HL-60 (cell line): ENCODE data around the gene ADGRL2.

Source experiments
- GABPA ChIP-seq: IDR thresholded peaks from 2 replicates; pipeline ENCODE4 v1.6.1; 2012; ENCODE audit warnings: low read depth
- POLR2AphosphoS5 ChIP-seq: IDR thresholded peaks from 2 replicates; pipeline ENCODE4 v1.6.1; 2012; ENCODE audit warnings: low read depth
- SPI1 ChIP-seq: IDR thresholded peaks from 2 replicates; pipeline ENCODE4 v1.6.1; 2012; ENCODE audit warnings: low read depth, mild to moderate bottlenecking, borderline replicate concordance
- TF ChIP-seq, protein P1 (sequence below): IDR thresholded peaks from one replicate; pipeline ENCODE4 v1.5.1; 2011; ENCODE audit warnings: low read length, control low read depth, inconsistent platforms; ENCODE audit not compliant: insufficient read depth
- TF ChIP-seq, protein P2 (sequence below): IDR thresholded peaks from 2 replicates; pipeline ENCODE4 v1.6.1; 2012; ENCODE audit warnings: low read depth; ENCODE audit not compliant: insufficient replicate concordance

DNA sequence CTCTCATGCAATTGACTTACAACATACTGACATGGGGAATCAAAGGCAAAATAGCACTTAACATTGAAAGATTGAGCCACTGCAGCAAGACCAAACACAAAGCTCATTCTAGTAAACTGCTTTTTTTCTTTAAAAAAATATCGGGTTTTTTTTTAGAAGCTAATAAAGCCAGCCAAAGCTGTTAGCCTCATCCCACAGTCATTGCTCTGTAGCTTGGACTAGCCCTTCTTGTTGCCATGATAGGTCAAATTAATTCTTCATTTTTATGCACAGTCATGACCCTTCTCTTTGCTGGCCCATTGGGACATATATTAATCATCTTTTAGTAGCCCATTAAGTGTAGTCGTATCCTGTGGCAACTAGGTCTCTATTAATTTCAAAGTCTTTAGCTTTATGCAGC, 231.3 kb downstream of the ADGRL2 start:
- TF ChIP-seq, protein P1, sequence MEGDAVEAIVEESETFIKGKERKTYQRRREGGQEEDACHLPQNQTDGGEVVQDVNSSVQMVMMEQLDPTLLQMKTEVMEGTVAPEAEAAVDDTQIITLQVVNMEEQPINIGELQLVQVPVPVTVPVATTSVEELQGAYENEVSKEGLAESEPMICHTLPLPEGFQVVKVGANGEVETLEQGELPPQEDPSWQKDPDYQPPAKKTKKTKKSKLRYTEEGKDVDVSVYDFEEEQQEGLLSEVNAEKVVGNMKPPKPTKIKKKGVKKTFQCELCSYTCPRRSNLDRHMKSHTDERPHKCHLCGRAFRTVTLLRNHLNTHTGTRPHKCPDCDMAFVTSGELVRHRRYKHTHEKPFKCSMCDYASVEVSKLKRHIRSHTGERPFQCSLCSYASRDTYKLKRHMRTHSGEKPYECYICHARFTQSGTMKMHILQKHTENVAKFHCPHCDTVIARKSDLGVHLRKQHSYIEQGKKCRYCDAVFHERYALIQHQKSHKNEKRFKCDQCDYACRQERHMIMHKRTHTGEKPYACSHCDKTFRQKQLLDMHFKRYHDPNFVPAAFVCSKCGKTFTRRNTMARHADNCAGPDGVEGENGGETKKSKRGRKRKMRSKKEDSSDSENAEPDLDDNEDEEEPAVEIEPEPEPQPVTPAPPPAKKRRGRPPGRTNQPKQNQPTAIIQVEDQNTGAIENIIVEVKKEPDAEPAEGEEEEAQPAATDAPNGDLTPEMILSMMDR: no peak
- TF ChIP-seq POLR2AphosphoS5 (no peak), GABPA (no peak), SPI1 (no peak)
- TF ChIP-seq, protein P2, sequence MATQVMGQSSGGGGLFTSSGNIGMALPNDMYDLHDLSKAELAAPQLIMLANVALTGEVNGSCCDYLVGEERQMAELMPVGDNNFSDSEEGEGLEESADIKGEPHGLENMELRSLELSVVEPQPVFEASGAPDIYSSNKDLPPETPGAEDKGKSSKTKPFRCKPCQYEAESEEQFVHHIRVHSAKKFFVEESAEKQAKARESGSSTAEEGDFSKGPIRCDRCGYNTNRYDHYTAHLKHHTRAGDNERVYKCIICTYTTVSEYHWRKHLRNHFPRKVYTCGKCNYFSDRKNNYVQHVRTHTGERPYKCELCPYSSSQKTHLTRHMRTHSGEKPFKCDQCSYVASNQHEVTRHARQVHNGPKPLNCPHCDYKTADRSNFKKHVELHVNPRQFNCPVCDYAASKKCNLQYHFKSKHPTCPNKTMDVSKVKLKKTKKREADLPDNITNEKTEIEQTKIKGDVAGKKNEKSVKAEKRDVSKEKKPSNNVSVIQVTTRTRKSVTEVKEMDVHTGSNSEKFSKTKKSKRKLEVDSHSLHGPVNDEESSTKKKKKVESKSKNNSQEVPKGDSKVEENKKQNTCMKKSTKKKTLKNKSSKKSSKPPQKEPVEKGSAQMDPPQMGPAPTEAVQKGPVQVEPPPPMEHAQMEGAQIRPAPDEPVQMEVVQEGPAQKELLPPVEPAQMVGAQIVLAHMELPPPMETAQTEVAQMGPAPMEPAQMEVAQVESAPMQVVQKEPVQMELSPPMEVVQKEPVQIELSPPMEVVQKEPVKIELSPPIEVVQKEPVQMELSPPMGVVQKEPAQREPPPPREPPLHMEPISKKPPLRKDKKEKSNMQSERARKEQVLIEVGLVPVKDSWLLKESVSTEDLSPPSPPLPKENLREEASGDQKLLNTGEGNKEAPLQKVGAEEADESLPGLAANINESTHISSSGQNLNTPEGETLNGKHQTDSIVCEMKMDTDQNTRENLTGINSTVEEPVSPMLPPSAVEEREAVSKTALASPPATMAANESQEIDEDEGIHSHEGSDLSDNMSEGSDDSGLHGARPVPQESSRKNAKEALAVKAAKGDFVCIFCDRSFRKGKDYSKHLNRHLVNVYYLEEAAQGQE: no peak
